HG03064 (cell line): ENCODE data around the gene MISP3.

Experiments used
- ATAC-seq: cut with Tn5 transposase; IDR thresholded peaks from one replicate; pipeline ENCODE4 v1.9.1; 2021; ENCODE audit warnings: low read depth; ENCODE audit not compliant: unreplicated experiment

MISP3 gene

GRCh38 chr19:14053032-14053431, 19.6 kb upstream of the MISP3 start:
- no peak for ATAC-seq

- ATAC-seq = no peak
Measured at GRCh38 chr19:14053500-14053899, 19.1 kb upstream of the MISP3 start.

GRCh38 chr19:14054099-14054498, 18.5 kb upstream of the MISP3 start:
- ATAC-seq = no peak

GRCh38 chr19:14054721-14055120, 17.9 kb upstream of the MISP3 start:
- ATAC-seq = no peak

GRCh38 chr19:14055396-14055795, 17.2 kb upstream of the MISP3 start:
- ATAC-seq = no peak

- ATAC-seq = no peak
Measured at GRCh38 chr19:14056069-14056666, 16.4 kb upstream of the MISP3 start.

- no peak for ATAC-seq
Measured at GRCh38 chr19:14056741-14057356, 15.7 kb upstream of the MISP3 start.

- no peak for ATAC-seq
Measured at GRCh38 chr19:14058182-14059092, 14.1 kb upstream of the MISP3 start.

GRCh38 chr19:14059093-14059480, 13.5 kb upstream of the MISP3 start:
- no peak for ATAC-seq

GRCh38 chr19:14059652-14060155, 12.9 kb upstream of the MISP3 start:
- no peak for ATAC-seq

GRCh38 chr19:14061081-14061749, 11.4 kb upstream of the MISP3 start:
- ATAC-seq = no peak

- no peak for ATAC-seq
Measured at GRCh38 chr19:14061751-14062557, 10.6 kb upstream of the MISP3 start, which contains the start of gene PALM3. PALM3 (minus strand) TSS chr19:14062076; CDS start chr19:14061980, 96 bp downstream.

GRCh38 chr19:14062558-14062855, 10.1 kb upstream of the MISP3 start:
- no peak for ATAC-seq

GRCh38 chr19:14063105-14063504, 9.5 kb upstream of the MISP3 start:
- no peak for ATAC-seq

GRCh38 chr19:14066134-14066533, 6.5 kb upstream of the MISP3 start:
- no peak for ATAC-seq

GRCh38 chr19:14070268-14071050, 2.1 kb upstream of the MISP3 start:
- ATAC-seq = no peak

- ATAC-seq = peak; percentile 47
Measured at GRCh38 chr19:14073261-14073924, 807 bp downstream of the MISP3 start.

- ATAC-seq = no peak
Measured at GRCh38 chr19:14073925-14074838, 1.6 kb downstream of the MISP3 start.
